WTC11 (cell line): ENCODE results near the gene METTL25B. TPM values are rescaled to one million over a fixed set of nuclear protein-coding genes. Genes with fewer than 3 reads are reported as not detected.

Experiments
- ATAC-seq: fragments of 200-7000 bp; cut with Tn5 transposase; 2 replicates; pipeline ENCODE4 v1.10.0; 2021; ENCODE audit warnings: mild to moderate bottlenecking, moderate library complexity
- CTCF ChIA-PET: fragments of 300-600 bp; sonication (Branson Sonifier 250); formaldehyde crosslinking; loops from one replicate; lab custom pipeline; 2021; ENCODE audit warnings: antibody characterized with exemption; lab: Charles Lee
- POLR2A ChIA-PET: fragments of 350-600 bp; sonication (Branson Sonifier 250); formaldehyde crosslinking; loops from one replicate; lab custom pipeline; 2021; ENCODE audit warnings: antibody characterized with exemption; lab: Charles Lee
- DNase-seq: peaks from one replicate; pipeline ENCODE4 v3.0.0; 2021; ENCODE audit warnings: low spot score
- H3K27ac Mint-ChIP-seq: 2 replicates; pipeline ENCODE4 v1.8.0; 2021; ENCODE audit warnings: mixed read lengths
- H3K27me3 Mint-ChIP-seq: 2 replicates; pipeline ENCODE4 v1.8.0; 2021; ENCODE audit warnings: low read depth, mild to moderate bottlenecking, moderate library complexity, mixed read lengths
- H3K36me3 Mint-ChIP-seq: 2 replicates; pipeline ENCODE4 v1.8.0; 2021; ENCODE audit warnings: mixed read lengths
- H3K4me1 Mint-ChIP-seq: 2 replicates; pipeline ENCODE4 v1.8.0; 2022; ENCODE audit warnings: mixed read lengths
- H3K4me3 Mint-ChIP-seq: 2 replicates; pipeline ENCODE4 v1.8.0; 2021; ENCODE audit warnings: mild to moderate bottlenecking, moderate library complexity, mixed read lengths
- H3K9me3 Mint-ChIP-seq: 2 replicates; pipeline ENCODE4 v1.8.0; 2021; ENCODE audit warnings: mixed read lengths
- AR ChIP-seq: fragments of 250-450 bp; sonication (Bioruptor Pico); IDR thresholded peaks from 2 replicates; pipeline ENCODE4 v1.9.0; 2021; ENCODE audit warnings: mild to moderate bottlenecking
- ATF2 ChIP-seq: sonication (generic); formaldehyde crosslinking; IDR thresholded peaks from 2 replicates; pipeline ENCODE4 v1.8.1; 2022; ENCODE audit warnings: low read depth, missing genetic modification reagents, borderline replicate concordance
- CDX4 ChIP-seq: fragments of 250-450 bp; sonication (Bioruptor Pico); IDR thresholded peaks from 2 replicates; pipeline ENCODE4 v1.9.0; 2021; ENCODE audit warnings: moderate library complexity, mild to moderate bottlenecking, inconsistent platforms, borderline replicate concordance
- E2F1 ChIP-seq: sonication (generic); formaldehyde crosslinking; IDR thresholded peaks from 2 replicates; pipeline ENCODE4 v1.8.0; 2022; ENCODE audit warnings: mild to moderate bottlenecking, missing genetic modification reagents
- ETV6 ChIP-seq: sonication (generic); formaldehyde crosslinking; IDR thresholded peaks from 2 replicates; pipeline ENCODE4 v1.8.1; 2022; ENCODE audit warnings: mild to moderate bottlenecking, missing genetic modification reagents
- FOXJ3 ChIP-seq: sonication (generic); formaldehyde crosslinking; IDR thresholded peaks from 2 replicates; pipeline ENCODE4 v1.9.0; 2021; ENCODE audit warnings: missing genetic modification reagents, mild to moderate bottlenecking, borderline replicate concordance
- FOXK1 ChIP-seq: sonication (generic); formaldehyde crosslinking; IDR thresholded peaks from 2 replicates; pipeline ENCODE4 v1.8.0; 2022; ENCODE audit warnings: mild to moderate bottlenecking, moderate library complexity, missing genetic modification reagents
- GRHL2 ChIP-seq: fragments of 250-450 bp; sonication (Bioruptor Pico); IDR thresholded peaks from 2 replicates; pipeline ENCODE4 v1.8.0; 2022; ENCODE audit warnings: mild to moderate bottlenecking, moderate library complexity; ENCODE audit not compliant: insufficient replicate concordance, severe bottlenecking
- KAT7 ChIP-seq: sonication (generic); formaldehyde crosslinking; IDR thresholded peaks from 2 replicates; pipeline ENCODE4 v1.8.1; 2023; ENCODE audit warnings: missing genetic modification reagents, mild to moderate bottlenecking, borderline replicate concordance
- MAX ChIP-seq: sonication (generic); formaldehyde crosslinking; IDR thresholded peaks from 2 replicates; pipeline ENCODE4 v1.8.0; 2022; ENCODE audit warnings: mild to moderate bottlenecking, missing genetic modification reagents
- NFE2L1 ChIP-seq: sonication (generic); formaldehyde crosslinking; IDR thresholded peaks from 2 replicates; pipeline ENCODE4 v1.8.1; 2023; ENCODE audit warnings: missing genetic modification reagents
- NFYB ChIP-seq: sonication (generic); formaldehyde crosslinking; conservative IDR thresholded peaks from 2 replicates; pipeline ENCODE4 v1.8.0; 2022; ENCODE audit warnings: low read depth, missing genetic modification reagents
- NR1H2 ChIP-seq: sonication (generic); formaldehyde crosslinking; IDR thresholded peaks from 2 replicates; pipeline ENCODE4 v1.9.0; 2021; ENCODE audit warnings: mild to moderate bottlenecking, moderate library complexity, missing genetic modification reagents
- OVOL2 ChIP-seq: fragments of 250-450 bp; sonication (Bioruptor Pico); IDR thresholded peaks from 2 replicates; pipeline ENCODE4 v1.9.0; 2021; ENCODE audit warnings: mild to moderate bottlenecking, borderline replicate concordance
- SMAD4 ChIP-seq: sonication (generic); formaldehyde crosslinking; IDR thresholded peaks from 2 replicates; pipeline ENCODE4 v1.8.0; 2022; ENCODE audit warnings: mild to moderate bottlenecking, missing genetic modification reagents
- TCF7 ChIP-seq: sonication (generic); formaldehyde crosslinking; IDR thresholded peaks from 2 replicates; pipeline ENCODE4 v1.8.0; 2022; ENCODE audit warnings: mild to moderate bottlenecking, low read depth, missing genetic modification reagents, moderate library complexity
- TEAD1 ChIP-seq: sonication (generic); formaldehyde crosslinking; IDR thresholded peaks from 2 replicates; pipeline ENCODE4 v1.8.0; 2022; ENCODE audit warnings: mild to moderate bottlenecking, missing genetic modification reagents
- USF1 ChIP-seq: sonication (generic); formaldehyde crosslinking; IDR thresholded peaks from 2 replicates; pipeline ENCODE4 v1.8.0; 2022; ENCODE audit warnings: mild to moderate bottlenecking, missing genetic modification reagents
- ZNF121 ChIP-seq: sonication (generic); formaldehyde crosslinking; IDR thresholded peaks from 2 replicates; pipeline ENCODE4 v1.8.0; 2023; ENCODE audit warnings: missing genetic modification reagents
- ZNF138 ChIP-seq: sonication (generic); formaldehyde crosslinking; conservative IDR thresholded peaks from 2 replicates; pipeline ENCODE4 v1.8.1; 2022; ENCODE audit warnings: mild to moderate bottlenecking, moderate library complexity, missing genetic modification reagents
- ZNF425 ChIP-seq: fragments of 250-450 bp; sonication (Bioruptor Pico); conservative IDR thresholded peaks from 2 replicates; pipeline ENCODE4 v1.9.0; 2021; ENCODE audit warnings: mild to moderate bottlenecking
- ZNF671 ChIP-seq: fragments of 250-450 bp; sonication (Bioruptor Pico); IDR thresholded peaks from 2 replicates; pipeline ENCODE4 v1.8.0; 2021; ENCODE audit warnings: mild to moderate bottlenecking
- ZSCAN18 ChIP-seq: fragments of 250-450 bp; sonication (Bioruptor Pico); IDR thresholded peaks from 2 replicates; pipeline ENCODE4 v2.1.2; 2022; ENCODE audit warnings: mild to moderate bottlenecking, moderate library complexity
- total RNA-seq: library from RNA; stranded (reverse); gene quantifications from 3 replicates; pipeline ENCODE4 v1.2.3, GENCODE V29; 2021

Gene METTL25B
- total RNA-seq, 1 experiment from 2014 or later = 32.0 TPM

- TF ChIP-seq E2F1 (CRISPR knock-in tag) (no peak), AR (CRISPR knock-in tag) (no peak)
Measured at GRCh38 chr1:156684227-156684782, 44.0 kb upstream of the METTL25B start (continued).

GRCh38 chr1:156689035-156689952 lies 39.0 kb upstream of the METTL25B start:
- peak; percentile 90 for DNase-seq
- H3K4me1 Mint-ChIP-seq = peaks cover 57% of the 10 kb centered on the region
- no peaks in the 10 kb centered on the region for H3K36me3 Mint-ChIP-seq
- POLR2A ChIA-PET = interaction anchor here (0.6 to 8.0 kb wide), 14 partner anchors 10 to 171 kb away, joined by 3 to 195 read pairs (median 5); partner anchors contain the start of genes CRABP2, HDGF, ISG20L2 and METTL25B
- CTCF ChIA-PET = interaction anchor here (0.6 to 17.1 kb wide), 67 partner anchors 8 to 238 kb away, joined by 3 to 1553 read pairs (median 5); partner anchors contain the start of genes BCAN, CRABP2, HAPLN2 and HDGF
- peak overlapping the region; percentile 74 for H3K4me3 Mint-ChIP-seq
- ATAC-seq = peak; percentile 51
- peak overlapping the region; percentile 25; the same call in 1 of the 2 replicates for H3K27ac Mint-ChIP-seq
- no peaks in the 10 kb centered on the region for H3K9me3 Mint-ChIP-seq
- peaks cover 7% of the 10 kb centered on the region; the same call in 1 of the 2 replicates for H3K27me3 Mint-ChIP-seq
- TF ChIP-seq NR1H2 (CRISPR knock-in tag) (no peak), ZNF671 (CRISPR knock-in tag) (no peak), ATF2 (CRISPR knock-in tag) (no peak), FOXK1 (CRISPR knock-in tag) (no peak), NFE2L1 (no peak), TEAD1 (CRISPR knock-in tag) (0 out of 2 replicates have a peak, but pooled peaks have one; percentile 32), TCF7 (CRISPR knock-in tag) (no peak), FOXJ3 (CRISPR knock-in tag) (no peak), ZNF138 (CRISPR knock-in tag) (no peak), ZNF425 (CRISPR knock-in tag) (no peak), ZSCAN18 (no peak), SMAD4 (no peak), CDX4 (CRISPR knock-in tag) (no peak), KAT7 (no peak), OVOL2 (CRISPR knock-in tag) (no peak), NFYB (CRISPR knock-in tag) (no peak), MAX (CRISPR knock-in tag) (peak; percentile 63), USF1 (CRISPR knock-in tag) (no peak), GRHL2 (no peak), ZNF121 (CRISPR knock-in tag) (no peak), ETV6 (0 out of 2 replicates have a peak, but pooled peaks have one; percentile 47)
